K562 (cell line): ENCODE results near the gene EDEM2. TPM values are rescaled to one million over a fixed set of nuclear protein-coding genes. Genes with fewer than 3 reads are reported as not detected.
A peak's percentile ranks its signal among the peaks of the same experiment; 100 is the strongest.

Experiments used
- BDP1 ChIP-seq: IDR thresholded peaks from 3 replicates; pipeline ENCODE4 v1.6.1; 2011; ENCODE audit not compliant: insufficient read length, insufficient read depth
- BRF1 ChIP-seq: IDR thresholded peaks from 3 replicates; pipeline ENCODE4 v1.6.1; 2011; ENCODE audit warnings: borderline replicate concordance, mild to moderate bottlenecking; ENCODE audit not compliant: insufficient read length; ENCODE audit errors: extremely low read depth
- PPARD ChIP-seq: fragments of 250-450 bp; sonication (Bioruptor Pico); IDR thresholded peaks from 2 replicates; pipeline ENCODE4 v1.8.0; 2022; ENCODE audit warnings: inconsistent platforms, mild to moderate bottlenecking, moderate library complexity
- RNF2 ChIP-seq: sonication (generic); IDR thresholded peaks from 2 replicates; pipeline ENCODE4 v1.6.1; 2016
- TRIM24 ChIP-seq, 2 experiments: fragments of 450-650 bp; IDR thresholded peaks; 2 replicates each; pipeline ENCODE4 v1.6.1; 2016
- ZNF584 ChIP-seq: fragments of 200-800 bp; sonication (Bioruptor generic); IDR thresholded peaks from 2 replicates; pipeline ENCODE4 v1.6.1; 2016; ENCODE audit warnings: low read depth, mild to moderate bottlenecking, missing genetic modification characterization, missing compliant biosample characterization
- ZSCAN29 ChIP-seq: fragments of 450-650 bp; IDR thresholded peaks from 2 replicates; pipeline ENCODE4 v1.6.1; 2017
- polyA plus RNA-seq, 8 experiments: library from polyadenylated mRNA; depleted of rRNA in 4 of 8; stranded (reverse) in 5 of 8; unstranded in 3 of 8; fragments of >200 nt; fragmentation: Nextera tagmentation in 2 of 8; fragmentation: Illumina TruSeq in 1 of 8; extraction: Ambion mirVana in 2 of 8; extraction: Trizol in 1 of 8; gene quantifications; 2 replicates each; pipeline versions ENCODE4 v1.2.1 to v1.2.3, GENCODE V29; 2011 to 2014; ENCODE audit warnings: inconsistent platforms in 1 of 8, missing spikeins in 1 of 8
- total RNA-seq, 7 experiments: library from RNA; depleted of rRNA in 6 of 7; stranded (reverse); fragments of >200 nt in 6 of 7; fragmentation: Illumina TruSeq in 2 of 7; extraction: Trizol in 2 of 7; gene quantifications; 2 replicates each; pipeline versions ENCODE4 v1.2.1 to v1.2.3, GENCODE V29; 2011 to 2021; ENCODE audit warnings: low replicate concordance in 1 of 7
- TF ChIP-seq, protein P1 (sequence below): sonication (generic); formaldehyde crosslinking; IDR thresholded peaks from 2 replicates; pipeline ENCODE4 v1.8.1; 2023; ENCODE audit warnings: missing genetic modification reagents, mild to moderate bottlenecking, borderline replicate concordance
- TF ChIP-seq, protein P2 (sequence below): fragments of 450-650 bp; IDR thresholded peaks from 2 replicates; pipeline ENCODE4 v1.6.1; 2018; ENCODE audit not compliant: partially characterized antibody
- TF ChIP-seq, protein P3 (sequence below), 2 experiments: fragments of 450-650 bp; IDR thresholded peaks; 2 replicates each; pipeline ENCODE4 v1.6.1; 2016; ENCODE audit warnings: mild to moderate bottlenecking in 2 of 2, borderline replicate concordance in 1 of 2, low read depth in 1 of 2, moderate library complexity in 1 of 2

EDEM2 gene
- total and polyA plus RNA-seq, 9 of the 15 experiments (the other 6 are each of a cell fraction or from before 2014, with no cell fraction given), result 6.9 to 11.0 (median 9.7) TPM

DNA sequence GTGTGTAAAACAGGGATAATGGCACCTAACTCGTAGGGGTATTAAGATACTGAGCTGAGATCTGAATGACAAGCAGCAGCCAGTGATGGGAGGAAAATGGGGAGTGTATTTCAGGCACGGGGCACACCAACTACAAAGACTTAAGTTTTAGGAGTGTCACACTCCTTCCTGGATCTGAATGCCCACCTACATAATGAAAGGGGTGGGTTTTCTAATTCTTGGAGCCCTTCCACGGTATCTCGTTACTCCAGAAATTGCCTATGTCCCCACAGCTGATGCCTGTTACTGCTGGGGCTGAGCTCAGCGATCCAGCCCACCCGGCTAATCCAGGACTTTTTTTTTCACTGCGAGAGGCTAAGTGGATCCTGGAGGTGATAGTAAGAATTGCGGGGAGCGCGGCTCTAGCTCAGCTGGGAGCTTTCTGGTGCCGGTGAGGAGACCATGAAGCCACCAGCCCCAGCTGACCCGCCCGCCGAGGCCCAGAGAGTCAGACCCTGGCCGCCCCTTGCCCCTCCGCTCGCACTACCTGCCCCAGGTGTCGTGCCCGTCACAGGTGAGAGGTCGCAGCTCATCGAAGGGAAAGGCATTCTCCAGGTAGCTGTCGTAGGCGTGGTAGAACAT is 727 bp downstream of the EDEM2 start (continued):
- TF ChIP-seq, protein P1, sequence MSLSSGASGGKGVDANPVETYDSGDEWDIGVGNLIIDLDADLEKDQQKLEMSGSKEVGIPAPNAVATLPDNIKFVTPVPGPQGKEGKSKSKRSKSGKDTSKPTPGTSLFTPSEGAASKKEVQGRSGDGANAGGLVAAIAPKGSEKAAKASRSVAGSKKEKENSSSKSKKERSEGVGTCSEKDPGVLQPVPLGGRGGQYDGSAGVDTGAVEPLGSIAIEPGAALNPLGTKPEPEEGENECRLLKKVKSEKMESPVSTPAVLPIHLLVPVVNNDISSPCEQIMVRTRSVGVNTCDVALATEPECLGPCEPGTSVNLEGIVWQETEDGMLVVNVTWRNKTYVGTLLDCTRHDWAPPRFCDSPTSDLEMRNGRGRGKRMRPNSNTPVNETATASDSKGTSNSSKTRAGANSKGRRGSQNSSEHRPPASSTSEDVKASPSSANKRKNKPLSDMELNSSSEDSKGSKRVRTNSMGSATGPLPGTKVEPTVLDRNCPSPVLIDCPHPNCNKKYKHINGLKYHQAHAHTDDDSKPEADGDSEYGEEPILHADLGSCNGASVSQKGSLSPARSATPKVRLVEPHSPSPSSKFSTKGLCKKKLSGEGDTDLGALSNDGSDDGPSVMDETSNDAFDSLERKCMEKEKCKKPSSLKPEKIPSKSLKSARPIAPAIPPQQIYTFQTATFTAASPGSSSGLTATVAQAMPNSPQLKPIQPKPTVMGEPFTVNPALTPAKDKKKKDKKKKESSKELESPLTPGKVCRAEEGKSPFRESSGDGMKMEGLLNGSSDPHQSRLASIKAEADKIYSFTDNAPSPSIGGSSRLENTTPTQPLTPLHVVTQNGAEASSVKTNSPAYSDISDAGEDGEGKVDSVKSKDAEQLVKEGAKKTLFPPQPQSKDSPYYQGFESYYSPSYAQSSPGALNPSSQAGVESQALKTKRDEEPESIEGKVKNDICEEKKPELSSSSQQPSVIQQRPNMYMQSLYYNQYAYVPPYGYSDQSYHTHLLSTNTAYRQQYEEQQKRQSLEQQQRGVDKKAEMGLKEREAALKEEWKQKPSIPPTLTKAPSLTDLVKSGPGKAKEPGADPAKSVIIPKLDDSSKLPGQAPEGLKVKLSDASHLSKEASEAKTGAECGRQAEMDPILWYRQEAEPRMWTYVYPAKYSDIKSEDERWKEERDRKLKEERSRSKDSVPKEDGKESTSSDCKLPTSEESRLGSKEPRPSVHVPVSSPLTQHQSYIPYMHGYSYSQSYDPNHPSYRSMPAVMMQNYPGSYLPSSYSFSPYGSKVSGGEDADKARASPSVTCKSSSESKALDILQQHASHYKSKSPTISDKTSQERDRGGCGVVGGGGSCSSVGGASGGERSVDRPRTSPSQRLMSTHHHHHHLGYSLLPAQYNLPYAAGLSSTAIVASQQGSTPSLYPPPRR (CRISPR knock-in tag), result no peak
- TF ChIP-seq, protein P2, sequence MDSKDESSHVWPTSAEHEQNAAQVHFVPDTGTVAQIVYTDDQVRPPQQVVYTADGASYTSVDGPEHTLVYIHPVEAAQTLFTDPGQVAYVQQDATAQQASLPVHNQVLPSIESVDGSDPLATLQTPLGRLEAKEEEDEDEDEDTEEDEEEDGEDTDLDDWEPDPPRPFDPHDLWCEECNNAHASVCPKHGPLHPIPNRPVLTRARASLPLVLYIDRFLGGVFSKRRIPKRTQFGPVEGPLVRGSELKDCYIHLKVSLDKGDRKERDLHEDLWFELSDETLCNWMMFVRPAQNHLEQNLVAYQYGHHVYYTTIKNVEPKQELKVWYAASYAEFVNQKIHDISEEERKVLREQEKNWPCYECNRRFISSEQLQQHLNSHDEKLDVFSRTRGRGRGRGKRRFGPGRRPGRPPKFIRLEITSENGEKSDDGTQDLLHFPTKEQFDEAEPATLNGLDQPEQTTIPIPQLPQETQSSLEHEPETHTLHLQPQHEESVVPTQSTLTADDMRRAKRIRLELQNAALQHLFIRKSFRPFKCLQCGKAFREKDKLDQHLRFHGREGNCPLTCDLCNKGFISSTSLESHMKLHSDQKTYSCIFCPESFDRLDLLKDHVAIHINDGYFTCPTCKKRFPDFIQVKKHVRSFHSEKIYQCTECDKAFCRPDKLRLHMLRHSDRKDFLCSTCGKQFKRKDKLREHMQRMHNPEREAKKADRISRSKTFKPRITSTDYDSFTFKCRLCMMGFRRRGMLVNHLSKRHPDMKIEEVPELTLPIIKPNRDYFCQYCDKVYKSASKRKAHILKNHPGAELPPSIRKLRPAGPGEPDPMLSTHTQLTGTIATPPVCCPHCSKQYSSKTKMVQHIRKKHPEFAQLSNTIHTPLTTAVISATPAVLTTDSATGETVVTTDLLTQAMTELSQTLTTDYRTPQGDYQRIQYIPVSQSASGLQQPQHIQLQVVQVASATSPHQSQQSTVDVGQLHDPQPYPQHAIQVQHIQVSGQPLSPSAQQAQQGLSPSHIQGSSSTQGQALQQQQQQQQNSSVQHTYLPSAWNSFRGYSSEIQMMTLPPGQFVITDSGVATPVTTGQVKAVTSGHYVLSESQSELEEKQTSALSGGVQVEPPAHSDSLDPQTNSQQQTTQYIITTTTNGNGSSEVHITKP, result peak; percentile 33
- TF ChIP-seq, protein P3, sequence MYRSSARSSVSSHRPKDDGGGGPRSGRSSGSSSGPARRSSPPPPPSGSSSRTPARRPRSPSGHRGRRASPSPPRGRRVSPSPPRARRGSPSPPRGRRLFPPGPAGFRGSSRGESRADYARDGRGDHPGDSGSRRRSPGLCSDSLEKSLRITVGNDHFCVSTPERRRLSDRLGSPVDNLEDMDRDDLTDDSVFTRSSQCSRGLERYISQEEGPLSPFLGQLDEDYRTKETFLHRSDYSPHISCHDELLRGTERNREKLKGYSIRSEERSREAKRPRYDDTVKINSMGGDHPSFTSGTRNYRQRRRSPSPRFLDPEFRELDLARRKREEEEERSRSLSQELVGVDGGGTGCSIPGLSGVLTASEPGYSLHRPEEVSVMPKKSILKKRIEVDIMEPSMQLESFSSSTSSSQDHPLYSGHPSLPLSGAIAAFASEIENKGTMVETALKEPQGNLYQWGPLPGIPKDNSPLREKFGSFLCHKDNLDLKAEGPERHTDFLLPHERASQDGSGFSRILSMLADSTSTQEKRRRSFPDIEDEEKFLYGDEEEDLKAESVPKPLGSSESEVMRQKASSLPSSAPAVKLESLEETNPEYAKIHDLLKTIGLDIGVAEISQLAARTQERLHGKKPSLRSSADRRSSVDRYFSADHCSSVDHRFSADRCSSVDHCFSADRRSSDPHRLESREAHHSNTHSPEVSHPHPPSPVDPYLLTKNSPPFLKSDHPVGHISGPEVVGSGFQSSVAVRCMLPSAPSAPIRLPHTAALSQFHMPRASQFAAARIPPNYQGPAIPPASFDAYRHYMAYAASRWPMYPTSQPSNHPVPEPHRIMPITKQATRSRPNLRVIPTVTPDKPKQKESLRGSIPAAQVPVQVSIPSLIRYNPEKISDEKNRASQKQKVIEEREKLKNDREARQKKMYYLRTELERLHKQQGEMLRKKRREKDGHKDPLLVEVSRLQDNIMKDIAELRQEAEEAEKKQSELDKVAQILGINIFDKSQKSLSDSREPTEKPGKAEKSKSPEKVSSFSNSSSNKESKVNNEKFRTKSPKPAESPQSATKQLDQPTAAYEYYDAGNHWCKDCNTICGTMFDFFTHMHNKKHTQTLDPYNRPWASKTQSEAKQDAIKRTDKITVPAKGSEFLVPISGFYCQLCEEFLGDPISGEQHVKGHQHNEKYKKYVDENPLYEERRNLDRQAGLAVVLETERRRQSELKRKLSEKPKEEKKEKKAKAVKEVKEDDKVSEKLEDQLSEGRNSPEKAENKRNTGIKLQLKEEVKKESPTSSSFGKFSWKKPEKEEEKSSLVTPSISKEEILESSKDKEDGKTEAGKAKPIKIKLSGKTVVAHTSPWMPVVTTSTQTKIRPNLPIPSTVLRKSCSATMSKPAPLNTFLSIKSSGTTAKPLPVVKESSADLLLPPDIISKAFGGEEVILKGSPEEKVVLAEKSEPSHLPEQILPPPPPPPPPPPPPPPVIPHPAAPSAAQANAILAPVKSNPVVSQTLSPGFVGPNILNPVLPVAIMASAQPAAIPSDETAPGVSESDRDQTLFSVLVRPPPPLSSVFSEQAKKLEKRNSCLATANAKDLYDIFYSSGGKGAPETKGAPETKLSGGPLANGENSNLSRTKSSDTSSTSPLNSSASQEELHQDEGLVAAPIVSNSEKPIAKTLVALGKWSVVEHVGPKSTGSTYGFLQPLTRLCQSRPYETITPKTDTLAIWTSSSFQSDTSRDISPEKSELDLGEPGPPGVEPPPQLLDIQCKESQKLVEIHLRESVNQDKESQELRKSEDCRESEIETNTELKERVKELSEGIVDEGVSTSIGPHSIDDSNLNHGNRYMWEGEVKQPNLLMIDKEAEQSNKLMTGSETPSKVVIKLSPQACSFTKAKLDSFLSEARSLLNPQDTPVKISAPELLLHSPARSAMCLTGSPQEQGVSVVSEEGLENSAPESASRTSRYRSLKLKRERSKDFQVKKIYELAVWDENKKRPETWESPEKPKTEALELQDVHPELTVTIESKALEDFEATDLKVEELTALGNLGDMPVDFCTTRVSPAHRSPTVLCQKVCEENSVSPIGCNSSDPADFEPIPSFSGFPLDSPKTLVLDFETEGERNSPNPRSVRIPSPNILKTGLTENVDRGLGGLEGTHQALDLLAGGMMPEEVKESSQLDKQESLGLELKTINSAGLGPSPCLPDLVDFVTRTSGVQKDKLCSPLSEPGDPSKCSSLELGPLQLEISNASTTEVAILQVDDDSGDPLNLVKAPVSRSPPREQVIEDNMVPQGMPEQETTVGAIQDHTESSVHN (IDR thresholded peaks at IDR 0.05; ENCODE audit: borderline replicate concordance in 1 of 2, low read depth in 1 of 2), result no peak
- TF ChIP-seq ZNF584 (CRISPR knock-in tag), result no peak
- TF ChIP-seq BDP1, result no peak
- TF ChIP-seq BRF1, result no peak
- TF ChIP-seq ZSCAN29, result no peak
- no peak for TF ChIP-seq TRIM24 (IDR thresholded peaks at IDR 0.05)
- no peak for TF ChIP-seq RNF2
- no peak for TF ChIP-seq PPARD (CRISPR knock-in tag)
